ENCODE measurements around the gene C2orf92. TPM values are rescaled to one million over a fixed set of nuclear protein-coding genes. Genes with fewer than 3 reads are reported as not detected.

Gene C2orf92
- 0.97 and 2.3 TPM in 2 replicates for total RNA-seq

GRCh38 chr2:97669448-97669847 is at the start of gene C2orf92:
Gene C2orf92 (plus strand): TSS chr2:97669713. CDS start chr2:97669789, 76 bp downstream.

GRCh38 chr2:97645695-97646629 is 23.6 kb upstream of the C2orf92 start, which contains the start of gene COX5B:
Gene COX5B (plus strand): TSS chr2:97646062. CDS start chr2:97646087, 25 bp downstream.

GRCh38 chr2:97663962-97664635 is 5.4 kb upstream of the C2orf92 start, which contains the start of gene ACTR1B:
Gene ACTR1B (minus strand): TSS chr2:97664044. CDS start chr2:97663890, 154 bp downstream.

GRCh38 chr2:97713296-97714083 is 44.0 kb downstream of the C2orf92 start, which contains the start of gene ZAP70:
Gene ZAP70 (plus strand): TSS chr2:97713576. CDS start chr2:97724037, 10,461 bp downstream.

Other genes starting within 250 kb of the C2orf92 start
- gene ANKRD36B, start 79.8 kb upstream of the C2orf92 start, total RNA-seq = 87.7 TPM in 2 replicates
- 259 and 414 TPM in 2 replicates for gene COX5B, start 23.7 kb upstream of the C2orf92 start, total RNA-seq
- gene ACTR1B, start 5.7 kb upstream of the C2orf92 start, total RNA-seq = 58.1 and 61.1 TPM in 2 replicates
- gene ZAP70, start 43.9 kb downstream of the C2orf92 start, total RNA-seq = not detected in 2 replicates